NCI-H748 treated with DMSO at 0.1 percent for 48 hours (cell line): ENCODE measurements around the gene PLAC1.

Experiments
- DNase-seq: peaks from one replicate; lab custom pipeline; 2025; lab: John Stamatoyannopoulos, UW

PLAC1 gene

DNA sequence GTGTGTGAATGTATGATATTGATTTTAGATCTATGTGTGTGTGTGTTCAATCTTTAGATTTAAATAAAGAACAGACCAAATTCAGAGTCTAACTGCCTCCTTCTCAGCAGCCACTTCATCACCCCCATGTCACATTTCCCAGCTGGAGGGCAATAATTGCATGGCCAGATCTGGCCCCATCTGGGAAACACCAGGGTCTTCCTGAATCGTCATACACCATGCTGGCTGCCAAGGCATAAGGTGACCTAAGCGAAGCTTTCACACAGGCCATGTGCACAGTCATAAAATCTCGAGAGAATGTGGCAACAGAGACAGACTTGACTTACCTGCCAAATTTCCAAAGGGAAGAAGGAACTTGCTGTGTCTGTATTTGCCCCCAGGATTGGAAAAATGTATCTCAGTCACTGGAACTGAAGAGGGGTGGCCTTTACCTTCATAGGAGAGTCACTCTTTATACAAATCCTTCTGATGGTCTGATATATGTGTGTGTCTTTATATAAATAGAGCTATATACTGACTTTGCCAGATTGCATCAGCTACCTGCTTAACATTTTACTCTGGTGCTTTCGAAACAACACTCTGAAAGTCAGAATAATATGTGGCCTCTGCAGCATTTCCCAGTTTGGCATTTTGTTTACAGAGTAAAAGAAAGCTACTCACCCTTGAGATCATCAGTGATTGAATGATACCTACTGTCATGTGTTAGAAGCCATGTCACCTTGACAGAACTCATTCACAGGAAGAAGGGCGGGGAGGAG lies at the start of gene PLAC1:
TSS of gene PLAC1 (minus strand) at position 470 of the 758 bp plus-strand sequence. CDS start 91,789 bp downstream, outside the sequence.
- DNase-seq, result no peak

DNA sequence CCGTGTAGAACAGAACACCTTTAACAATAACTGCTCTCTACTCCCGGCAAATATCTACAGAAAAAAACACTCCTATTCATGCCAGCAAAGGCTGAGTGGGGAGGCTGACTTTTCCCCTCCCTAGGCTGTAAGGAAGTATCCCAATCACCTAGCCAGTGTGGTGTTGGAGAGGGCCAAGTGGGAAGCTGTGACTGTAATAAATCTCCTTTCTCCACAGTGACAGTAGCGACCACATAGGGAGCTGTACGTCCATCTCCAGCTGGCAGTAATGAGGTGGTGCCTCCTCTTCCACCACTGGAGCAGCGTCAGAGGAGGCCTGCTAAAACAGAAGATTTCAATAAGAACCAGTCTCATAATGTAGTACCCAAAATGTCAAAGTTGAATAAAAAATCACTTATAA lies 47.9 kb upstream of the PLAC1 start:
- no peak for DNase-seq

- DNase-seq, result no peak
Observed at GRCh38 chrX:134695999-134696398, 37.7 kb upstream of the PLAC1 start.

- DNase-seq, result no peak
Observed at GRCh38 chrX:134694333-134695322, 36.4 kb upstream of the PLAC1 start.

- DNase-seq, result no peak
Observed at GRCh38 chrX:134693644-134694043, 35.4 kb upstream of the PLAC1 start.

DNA sequence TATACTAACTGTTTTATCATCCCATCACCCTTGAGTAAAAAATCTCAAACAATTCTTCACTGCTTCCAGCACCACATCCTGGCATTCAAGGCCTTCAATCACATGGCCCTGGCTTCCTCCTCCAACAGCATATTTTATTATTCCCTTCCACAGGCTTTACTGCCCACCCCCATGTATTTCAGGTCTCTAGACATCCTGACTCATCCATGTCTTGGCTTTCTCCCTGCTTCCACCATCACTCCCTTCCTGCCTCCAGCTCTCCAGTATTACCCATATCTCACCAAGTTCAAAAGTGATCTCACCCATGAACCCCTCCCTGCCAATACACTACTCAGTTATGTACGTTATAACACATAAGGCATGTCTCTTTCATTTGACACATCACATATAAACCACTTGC lies 34.7 kb upstream of the PLAC1 start:
- DNase-seq, result no peak

DNA sequence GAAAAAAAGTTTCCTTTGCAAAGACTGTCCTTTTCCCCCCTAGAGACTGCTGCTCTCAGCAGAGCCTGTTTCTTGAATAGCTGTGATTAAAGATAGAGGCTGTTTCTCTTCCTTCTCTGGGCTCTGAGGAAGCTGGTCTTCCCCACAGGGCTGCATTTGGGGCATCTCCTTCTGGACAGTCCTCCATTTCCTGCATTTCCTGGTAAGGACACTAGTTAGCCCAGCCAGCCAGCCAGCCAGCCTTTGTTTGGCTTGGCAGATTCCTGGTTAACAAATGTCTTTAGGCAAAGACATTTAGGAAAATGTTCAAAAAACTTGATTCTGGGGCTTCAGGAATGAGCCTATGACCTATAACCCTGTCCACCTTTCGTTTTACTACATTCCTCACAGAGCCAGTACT lies 34.0 kb upstream of the PLAC1 start:
- no peak for DNase-seq

GRCh38 chrX:134691453-134691852 lies 33.2 kb upstream of the PLAC1 start:
- DNase-seq, result no peak

- no peak for DNase-seq
Observed at GRCh38 chrX:134688839-134689238, 30.6 kb upstream of the PLAC1 start.

- DNase-seq, result no peak
Observed at GRCh38 chrX:134688031-134688823, 30.0 kb upstream of the PLAC1 start.

DNA sequence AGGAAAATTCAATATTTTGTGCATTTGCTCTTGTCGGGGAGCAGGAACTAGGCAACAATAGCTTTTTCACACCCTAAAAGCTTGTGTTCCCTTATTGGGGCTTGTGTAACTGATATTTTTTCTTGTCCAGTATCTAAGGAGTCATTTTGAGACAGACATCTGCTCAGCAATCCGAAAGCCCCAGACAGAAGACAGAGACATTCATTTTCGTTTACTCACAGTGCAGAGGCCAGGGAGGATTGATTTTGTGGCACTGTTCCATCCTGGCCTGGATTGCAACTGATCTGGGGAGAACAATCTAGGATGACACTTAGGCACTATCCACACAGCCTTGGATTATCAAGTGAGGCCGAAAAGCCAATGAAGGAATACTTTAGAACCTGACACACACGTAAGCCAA lies 27.4 kb upstream of the PLAC1 start:
- DNase-seq, result no peak

- DNase-seq, result no peak
Observed at GRCh38 chrX:134684956-134685355, 26.7 kb upstream of the PLAC1 start.

DNA sequence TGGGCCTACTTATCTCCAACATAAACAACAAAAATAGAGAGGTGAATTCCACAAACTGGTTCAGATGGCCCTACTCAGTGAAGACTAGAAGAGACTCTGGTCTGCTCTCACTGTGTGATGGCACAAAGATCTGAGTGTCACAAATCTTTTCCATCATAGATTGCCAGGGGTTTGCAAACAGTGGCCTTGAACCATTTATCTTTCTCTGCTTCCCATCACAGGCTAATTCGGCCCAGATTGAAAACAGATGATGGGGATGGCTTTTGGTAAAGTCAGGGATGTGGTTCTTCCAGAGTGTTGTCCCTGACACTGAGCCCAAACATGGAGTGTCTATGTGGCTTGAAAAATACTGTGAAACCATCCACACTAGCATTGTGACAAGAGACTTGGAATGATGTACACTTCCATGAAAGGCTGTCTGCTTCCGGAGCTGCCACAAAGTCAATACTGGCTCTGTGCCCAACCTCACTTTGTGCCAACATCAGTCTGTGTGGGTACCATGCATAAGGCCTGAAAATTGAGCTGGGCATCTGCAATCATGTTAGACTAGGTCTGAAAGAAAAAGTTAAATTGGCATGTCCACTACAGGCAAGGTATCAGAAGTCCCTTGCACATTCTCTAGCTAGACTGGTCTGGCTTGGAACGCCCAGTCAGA lies 25.2 kb upstream of the PLAC1 start:
- no peak for DNase-seq

- DNase-seq, result no peak
Observed at GRCh38 chrX:134682081-134682480, 23.8 kb upstream of the PLAC1 start.

GRCh38 chrX:134679644-134680043 lies 21.4 kb upstream of the PLAC1 start:
- no peak for DNase-seq

DNA sequence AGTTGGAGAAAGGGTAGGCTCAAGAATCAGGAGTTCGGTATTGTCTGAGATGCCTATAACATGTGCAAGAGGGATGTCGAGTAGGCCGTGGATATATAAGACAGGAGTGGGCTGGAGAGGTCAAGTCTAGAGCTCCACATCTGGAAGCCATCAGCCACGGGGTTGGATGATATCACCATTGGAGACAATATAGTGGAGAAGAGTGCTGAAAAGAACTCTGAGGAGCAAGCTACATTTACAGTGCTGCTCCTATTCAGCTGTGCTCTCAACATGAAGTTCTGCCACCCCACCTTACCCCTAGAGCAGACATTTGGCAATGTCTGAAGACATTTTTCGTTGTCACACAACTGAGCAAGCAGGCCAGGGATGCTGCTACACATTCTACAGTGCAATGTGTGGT lies 20.9 kb upstream of the PLAC1 start:
- no peak for DNase-seq

- no peak for DNase-seq
Observed at GRCh38 chrX:134677332-134677731, 19.1 kb upstream of the PLAC1 start.

GRCh38 chrX:134676436-134676835 lies 18.2 kb upstream of the PLAC1 start:
- DNase-seq, result no peak

DNA sequence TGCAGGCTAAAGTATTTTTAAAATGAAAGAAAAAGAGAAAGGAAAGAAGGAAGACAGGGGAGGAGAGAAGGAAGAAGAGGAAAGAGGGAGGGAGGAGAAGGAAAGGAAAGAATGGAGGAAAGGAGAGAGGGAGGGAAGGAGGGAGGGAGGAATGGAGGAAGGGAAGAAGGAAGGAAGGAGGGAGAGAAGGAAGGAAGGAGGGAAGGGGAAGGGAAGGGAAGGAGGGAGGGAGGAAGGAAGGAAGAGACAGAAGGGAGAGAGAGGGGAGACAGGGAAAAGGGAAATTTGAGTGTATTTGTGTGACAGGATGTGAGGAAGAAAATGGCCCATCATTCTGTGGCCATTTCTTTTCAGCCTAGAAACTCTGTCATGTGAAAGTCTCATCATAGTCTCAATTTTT lies 14.9 kb upstream of the PLAC1 start:
- DNase-seq, result no peak

DNA sequence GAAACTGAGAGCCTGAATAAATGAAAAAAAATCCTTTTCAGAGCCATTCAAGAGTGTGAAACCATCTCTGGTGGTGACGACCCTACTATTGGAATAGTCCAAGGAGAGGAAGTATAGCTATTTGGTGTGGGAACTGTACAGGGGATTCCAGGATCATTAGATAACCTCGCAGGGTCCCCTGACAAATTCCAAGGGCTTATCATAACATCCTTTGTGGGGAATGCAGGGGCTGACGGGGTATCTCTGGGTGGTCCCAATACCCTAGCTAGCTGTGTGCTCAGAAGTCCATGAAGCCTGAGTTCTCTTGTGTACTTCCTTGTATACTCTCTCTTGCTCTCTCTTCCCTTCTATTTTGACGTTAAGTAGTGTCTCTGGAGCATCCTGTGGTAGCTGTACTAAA lies 13.8 kb upstream of the PLAC1 start:
- DNase-seq, result no peak

GRCh38 chrX:134671294-134671693 lies 13.0 kb upstream of the PLAC1 start:
- no peak for DNase-seq
